Inflammatory macrophage treated with lipopolysaccharide for 4 hours (primary cell): ENCODE data around the gene MEGF9.
A peak's percentile ranks its signal among the peaks of the same experiment; 100 is the strongest.
"Not testable (repeated sequence)": the region's sequence is repeated elsewhere in the genome, so short reads cannot be mapped to it uniquely, and the experiment has no call there.

Experiments
- DNase-seq: peaks from one replicate; pipeline ENCODE4 v3.0.0-alpha.2; 2020

The MEGF9 gene

GRCh38 chr9:120714088-120714845 is at the start of gene MEGF9:
TSS of gene MEGF9 (minus strand) at chr9:120714470. CDS start at chr9:120714358, 112 bp downstream.
- peak; percentile 99 for DNase-seq

- DNase-seq: no peak
Measured at GRCh38 chr9:120761006-120761405, 46.7 kb upstream of the MEGF9 start.

GRCh38 chr9:120759755-120760400 is 45.6 kb upstream of the MEGF9 start:
- no peak for DNase-seq

DNA sequence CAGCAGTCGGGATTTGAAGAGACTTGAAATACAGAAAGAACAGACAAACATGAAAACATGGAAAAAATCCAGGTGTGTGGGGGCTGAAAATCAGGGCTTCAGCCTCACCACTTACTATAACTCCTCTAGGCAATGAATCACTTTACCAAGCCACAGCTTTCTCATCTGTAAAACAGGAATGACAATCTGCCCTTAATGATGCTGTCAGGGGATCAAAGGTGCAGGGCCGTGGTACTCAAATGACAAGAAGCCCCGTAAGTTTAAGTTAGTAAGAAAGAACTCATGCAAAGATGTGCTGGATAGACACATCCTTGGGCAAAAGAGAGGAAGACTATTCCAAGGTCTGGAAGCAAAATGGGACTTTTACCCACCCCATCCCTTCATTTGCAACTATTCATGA is 44.3 kb upstream of the MEGF9 start:
- no peak for DNase-seq

DNA sequence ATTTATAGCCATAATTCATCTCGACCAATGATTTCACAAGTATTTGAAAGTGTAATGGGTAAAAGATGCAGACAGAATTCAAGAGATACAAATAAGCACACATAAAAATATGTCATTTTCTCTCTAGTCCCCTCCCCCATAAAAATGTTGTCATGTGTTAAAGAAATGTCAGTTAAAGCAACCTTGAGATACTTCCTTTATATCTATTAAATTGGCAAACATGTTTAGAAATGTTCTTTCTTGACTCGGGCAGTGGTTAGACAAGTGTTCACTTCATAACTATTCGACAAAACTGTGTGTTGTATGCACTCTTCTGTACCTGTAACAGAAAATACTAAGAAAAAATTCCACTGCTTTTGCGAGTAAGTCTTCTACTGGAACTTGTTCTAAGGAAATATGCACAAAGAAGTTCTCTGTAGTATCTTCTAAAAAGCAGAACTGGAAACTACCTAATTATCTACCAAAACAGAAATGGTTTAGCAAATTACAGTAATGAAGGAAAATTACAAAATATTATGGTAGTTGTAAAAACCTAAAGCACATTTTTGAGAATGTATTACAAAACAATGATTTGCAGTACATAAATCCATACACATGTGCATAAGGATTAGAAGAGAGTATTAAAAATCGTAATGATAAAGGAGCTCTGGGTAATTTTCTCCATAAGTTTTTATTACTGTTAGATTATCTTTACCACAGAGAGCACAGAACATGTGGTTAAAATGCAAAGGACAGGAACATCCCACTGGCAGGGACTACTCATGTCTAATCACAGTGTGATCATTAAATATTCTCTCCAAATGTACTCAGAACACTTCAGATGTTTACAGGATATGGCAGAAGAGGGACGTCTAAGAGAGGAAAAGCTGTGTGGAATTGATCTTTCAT is 43.0 kb upstream of the MEGF9 start:
- peak; percentile 32 for DNase-seq

DNA sequence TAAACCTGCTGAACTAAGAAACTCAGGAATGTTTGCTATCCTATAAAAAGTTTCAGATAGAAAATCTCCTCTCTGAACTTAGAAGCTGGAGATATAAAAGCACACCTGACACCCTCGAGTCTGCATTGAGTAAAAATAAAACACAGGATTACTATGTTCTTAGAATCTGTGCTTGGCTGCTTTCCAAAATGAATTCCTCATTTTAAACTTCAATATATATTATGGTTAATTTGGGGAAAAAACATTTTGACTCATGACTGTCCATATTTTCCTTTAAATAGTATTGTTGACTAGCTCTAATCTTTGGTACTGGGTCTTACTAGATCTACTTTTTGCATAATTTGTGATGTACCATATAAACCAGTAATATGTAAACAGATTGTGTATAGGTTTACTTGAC is 42.3 kb upstream of the MEGF9 start:
- no peak for DNase-seq

- peak; percentile 45 for DNase-seq
Measured at GRCh38 chr9:120755810-120756434, 41.7 kb upstream of the MEGF9 start.

DNA sequence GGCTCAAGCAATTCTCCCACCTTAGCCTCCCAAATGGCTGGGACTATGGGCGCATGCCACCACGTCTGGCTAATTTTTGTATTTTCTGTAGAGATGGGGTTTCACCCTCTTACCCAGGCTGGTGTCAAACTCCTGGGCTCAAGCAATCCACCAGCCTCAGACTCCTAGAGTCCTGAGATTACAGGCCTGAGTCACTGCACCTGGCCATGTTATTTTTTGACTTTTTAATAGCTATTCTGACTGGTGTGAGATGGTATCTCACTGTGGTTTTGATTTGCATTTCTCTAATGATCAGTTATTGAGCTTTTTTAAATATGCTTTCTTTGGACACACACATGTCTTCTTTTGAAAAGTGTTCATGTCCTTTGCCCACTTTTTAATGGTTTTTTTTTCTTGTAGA is 40.8 kb upstream of the MEGF9 start:
- no peak for DNase-seq

GRCh38 chr9:120750421-120750820 is 36.2 kb upstream of the MEGF9 start:
- no peak for DNase-seq

GRCh38 chr9:120746366-120746765 is 32.1 kb upstream of the MEGF9 start:
- not testable (repeated sequence) for DNase-seq

- DNase-seq: no peak
Measured at GRCh38 chr9:120745278-120745677, 31.0 kb upstream of the MEGF9 start.

- DNase-seq: peak; percentile 64
Measured at GRCh38 chr9:120742951-120743416, 28.7 kb upstream of the MEGF9 start.

GRCh38 chr9:120741701-120742100 is 27.4 kb upstream of the MEGF9 start:
- DNase-seq: no peak

- DNase-seq: peak; percentile 35
Measured at GRCh38 chr9:120741191-120741590, 26.9 kb upstream of the MEGF9 start.

- no peak for DNase-seq
Measured at GRCh38 chr9:120740132-120740531, 25.9 kb upstream of the MEGF9 start.

GRCh38 chr9:120737416-120738165 is 23.3 kb upstream of the MEGF9 start:
- DNase-seq: peak; percentile 85

DNA sequence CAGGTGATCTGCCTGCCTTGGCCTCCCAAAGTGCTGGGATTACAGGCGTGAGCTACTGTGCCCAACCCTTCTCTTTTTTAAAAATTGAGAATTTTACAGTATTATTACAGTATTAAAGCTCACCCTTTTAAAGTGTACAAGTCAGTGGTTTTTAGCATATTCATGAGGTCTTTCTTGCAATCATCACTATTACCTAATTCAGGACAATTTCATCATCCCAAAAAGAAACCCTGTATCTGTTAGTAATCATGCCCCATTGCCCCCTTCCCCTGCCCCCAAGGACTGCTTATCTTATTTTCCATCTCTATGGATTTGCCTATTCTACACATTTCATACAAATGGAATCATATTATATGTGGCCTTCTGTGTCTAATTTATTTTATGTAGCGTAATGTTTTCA is 22.6 kb upstream of the MEGF9 start:
- DNase-seq: peak; percentile 68

DNA sequence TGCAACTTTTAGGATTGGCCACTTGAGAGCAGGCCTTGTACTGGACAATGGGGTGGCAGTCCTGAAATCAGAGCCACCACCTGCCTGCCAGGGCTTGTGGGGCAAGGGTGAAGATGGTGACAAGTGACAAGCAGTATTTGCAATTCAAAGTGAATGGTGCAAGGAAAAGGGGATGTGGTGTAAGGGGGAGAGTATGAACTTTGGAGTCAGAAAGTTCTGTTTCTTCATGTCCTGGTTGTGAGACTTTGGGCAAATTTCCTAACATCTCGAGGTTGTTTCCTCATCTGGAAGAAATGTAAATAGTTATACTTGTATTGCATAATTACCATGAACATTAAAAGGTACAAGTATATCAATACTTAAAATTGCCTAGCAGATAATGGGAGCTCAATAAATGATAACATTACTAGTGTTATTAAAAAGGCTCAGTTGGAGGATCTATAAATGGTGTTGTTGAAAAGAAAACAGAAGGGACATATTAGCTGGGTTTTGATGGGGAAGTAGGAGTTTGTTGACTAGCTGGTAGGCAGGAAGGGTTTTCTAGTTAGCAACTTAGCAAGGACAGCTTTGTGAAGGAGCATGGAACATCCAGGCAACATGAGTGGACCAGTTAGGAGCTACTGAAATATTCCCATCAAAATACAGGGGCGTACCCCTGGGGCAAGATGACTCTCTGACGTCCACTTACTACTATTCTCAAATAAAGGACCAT is 21.3 kb upstream of the MEGF9 start:
- peak; percentile 97 for DNase-seq

GRCh38 chr9:120734607-120735410 is 20.5 kb upstream of the MEGF9 start:
- no peak for DNase-seq

DNA sequence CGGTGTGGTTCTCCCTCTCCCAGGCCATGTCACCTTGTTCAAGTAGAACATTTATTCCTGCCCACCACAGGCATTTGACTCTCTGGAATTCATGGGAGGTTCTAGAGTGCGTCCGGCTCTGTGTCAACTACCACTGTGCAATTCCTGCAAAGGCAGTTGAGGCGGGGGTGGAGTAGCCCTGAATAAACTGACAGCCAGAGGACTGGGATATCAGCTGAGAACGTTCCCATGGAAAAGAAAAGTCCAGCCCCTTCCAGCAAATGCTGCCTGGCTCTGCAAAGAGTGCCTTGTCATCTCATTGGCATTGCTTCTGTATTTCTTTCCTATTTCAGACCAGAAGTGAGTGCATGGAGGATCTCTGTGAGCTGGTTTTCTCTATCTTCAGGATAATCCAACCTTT is 18.9 kb upstream of the MEGF9 start:
- no peak for DNase-seq
